GM21723 (cell line): ENCODE data around the gene HIVEP2.

ENCODE experiments used
- ATAC-seq: cut with Tn5 transposase; IDR thresholded peaks from one replicate; pipeline ENCODE4 v1.9.1; 2021; ENCODE audit warnings: mild to moderate bottlenecking, moderate library complexity; ENCODE audit not compliant: unreplicated experiment

HIVEP2 gene

DNA sequence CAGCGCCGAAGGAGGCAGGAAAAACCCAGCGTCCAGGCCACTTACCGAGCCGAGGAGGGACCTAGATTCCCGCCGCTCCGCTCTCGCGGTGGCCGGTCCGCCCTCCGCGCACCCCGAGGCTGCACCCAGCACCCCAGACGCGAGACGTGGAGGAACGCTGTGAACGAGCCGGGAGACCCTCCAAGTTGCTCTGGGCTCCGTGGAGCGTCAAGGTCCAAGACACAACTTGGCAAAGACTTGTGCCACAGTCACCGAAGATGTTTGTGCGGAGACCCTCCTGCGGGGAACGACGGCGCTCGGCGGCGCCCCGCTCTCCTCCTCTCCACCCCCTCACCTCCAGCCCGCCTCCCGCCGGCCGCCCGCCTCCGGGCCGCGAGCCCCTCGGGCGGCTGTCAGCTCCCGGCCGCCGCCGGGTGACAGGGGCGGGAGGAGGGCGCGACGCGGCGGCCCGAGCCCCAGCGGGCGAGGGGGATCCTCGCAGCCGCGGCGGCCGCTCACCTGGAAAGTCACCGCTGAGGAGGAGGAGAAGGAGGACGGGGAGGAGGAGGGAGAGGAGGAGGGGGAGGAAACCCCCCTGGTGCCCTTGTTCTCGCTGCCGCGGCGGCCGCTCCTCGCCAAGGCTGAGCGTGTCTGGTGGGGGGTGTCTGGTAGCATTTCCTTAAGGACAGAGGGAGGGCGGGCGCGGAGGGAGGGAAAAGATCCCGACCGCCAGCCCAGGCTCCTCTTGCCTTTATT lies 637 bp upstream of the HIVEP2 start:
- ATAC-seq, result peak; percentile 10

- peak; percentile 4 for ATAC-seq
Measured at GRCh38 chr6:142944124-142945048, 590 bp downstream of the HIVEP2 start.

DNA sequence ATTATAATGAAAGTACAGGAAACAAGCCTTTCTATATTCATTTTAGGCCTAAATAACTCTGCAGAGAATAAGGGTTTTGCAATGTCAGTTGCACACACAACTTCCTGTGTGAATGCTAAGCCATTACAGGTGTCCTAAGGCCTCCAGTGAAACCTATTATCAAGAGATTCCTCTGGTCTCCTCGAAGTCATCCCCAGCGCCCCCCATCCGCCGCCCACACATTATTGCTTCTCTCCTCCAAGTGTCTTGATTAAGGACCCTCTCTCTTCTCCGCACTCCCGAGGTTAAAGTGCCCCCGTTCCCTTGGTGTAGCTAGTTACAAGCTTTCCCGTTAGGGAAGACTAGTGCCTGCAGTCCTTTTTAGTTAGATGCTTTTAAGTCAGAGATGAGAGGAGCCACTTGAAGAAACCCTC lies 1.3 kb downstream of the HIVEP2 start:
- no peak for ATAC-seq

DNA sequence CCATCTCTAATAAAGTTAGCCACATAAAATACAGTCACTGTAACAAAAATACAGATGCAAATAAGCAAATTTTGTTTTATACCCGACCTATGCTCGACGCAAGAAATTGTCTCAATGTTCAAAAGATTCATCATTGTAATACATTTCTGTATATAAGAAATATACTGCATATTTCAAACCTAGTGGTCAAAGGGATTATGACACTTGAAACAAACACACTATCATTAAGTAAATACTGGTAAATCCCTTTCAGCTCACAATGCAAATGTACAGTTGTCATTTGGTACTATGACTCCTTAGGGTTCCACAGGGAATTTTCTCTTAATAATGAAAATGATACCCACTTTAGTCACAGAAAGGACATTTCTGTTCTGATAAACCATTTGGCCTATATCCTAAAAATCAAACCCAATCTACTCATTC lies 2.2 kb downstream of the HIVEP2 start:
- ATAC-seq, result no peak

- no peak for ATAC-seq
Measured at GRCh38 chr6:142942238-142942637, 2.7 kb downstream of the HIVEP2 start.

DNA sequence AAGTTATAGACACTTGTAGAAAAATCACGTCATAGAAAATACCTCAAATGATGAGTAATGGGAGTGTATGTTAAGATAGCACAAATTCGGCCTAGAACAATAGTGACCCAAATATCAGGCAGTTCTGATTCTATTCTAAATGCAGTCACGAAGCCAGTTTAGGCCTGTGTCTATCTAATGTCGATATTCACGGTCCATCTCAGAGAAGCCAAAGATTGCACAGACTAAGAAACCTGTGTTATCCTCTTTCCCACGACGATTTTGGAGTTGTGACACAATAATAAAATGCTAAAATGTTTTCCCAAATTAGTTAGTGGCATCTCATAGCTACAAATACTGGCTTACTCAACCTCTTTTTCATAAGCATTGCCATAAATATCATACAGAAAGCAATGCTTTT lies 4.0 kb downstream of the HIVEP2 start:
- no peak for ATAC-seq

- ATAC-seq, result no peak
Measured at GRCh38 chr6:142940487-142940886, 4.5 kb downstream of the HIVEP2 start.

- ATAC-seq, result no peak
Measured at GRCh38 chr6:142938510-142938909, 6.5 kb downstream of the HIVEP2 start.

GRCh38 chr6:142937986-142938385 lies 7.0 kb downstream of the HIVEP2 start:
- ATAC-seq, result no peak

- ATAC-seq, result peak; percentile 53
Measured at GRCh38 chr6:142935553-142936517, 9.1 kb downstream of the HIVEP2 start.

GRCh38 chr6:142934599-142934998 lies 10.4 kb downstream of the HIVEP2 start:
- ATAC-seq, result no peak

- no peak for ATAC-seq
Measured at GRCh38 chr6:142934106-142934505, 10.9 kb downstream of the HIVEP2 start.

- no peak for ATAC-seq
Measured at GRCh38 chr6:142933701-142934100, 11.3 kb downstream of the HIVEP2 start.

GRCh38 chr6:142932889-142933288 lies 12.1 kb downstream of the HIVEP2 start:
- ATAC-seq, result peak; percentile 48

DNA sequence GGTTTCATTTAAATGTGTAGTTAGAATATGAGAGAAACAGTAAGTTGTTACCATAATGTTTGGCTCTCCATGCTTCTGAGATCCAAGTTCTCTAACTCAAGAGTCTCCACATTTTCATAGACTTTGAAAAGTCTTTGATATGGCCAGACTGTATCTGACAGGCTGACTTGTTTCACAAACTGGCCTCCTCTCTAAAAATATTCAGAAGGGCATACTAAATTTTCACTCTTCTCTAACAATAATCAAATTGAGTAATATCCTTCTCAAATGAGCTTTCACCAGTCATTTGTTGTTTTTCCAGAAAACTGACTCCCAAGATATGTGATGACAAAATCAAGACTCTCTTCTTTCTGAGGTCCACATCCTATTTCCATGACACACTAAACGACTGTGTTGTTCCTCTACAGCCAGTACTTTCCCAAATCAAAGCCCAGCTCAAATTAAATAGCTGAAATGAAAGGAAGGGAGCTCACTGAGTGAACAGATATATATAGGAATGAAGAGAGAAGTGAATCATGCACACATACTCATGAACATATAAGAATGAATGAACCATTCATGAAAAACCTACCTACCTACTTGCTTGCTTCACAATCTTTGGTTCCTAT lies 15.1 kb downstream of the HIVEP2 start:
- no peak for ATAC-seq

- no peak for ATAC-seq
Measured at GRCh38 chr6:142927904-142928303, 17.1 kb downstream of the HIVEP2 start.

- no peak for ATAC-seq
Measured at GRCh38 chr6:142927271-142927580, 17.8 kb downstream of the HIVEP2 start.

DNA sequence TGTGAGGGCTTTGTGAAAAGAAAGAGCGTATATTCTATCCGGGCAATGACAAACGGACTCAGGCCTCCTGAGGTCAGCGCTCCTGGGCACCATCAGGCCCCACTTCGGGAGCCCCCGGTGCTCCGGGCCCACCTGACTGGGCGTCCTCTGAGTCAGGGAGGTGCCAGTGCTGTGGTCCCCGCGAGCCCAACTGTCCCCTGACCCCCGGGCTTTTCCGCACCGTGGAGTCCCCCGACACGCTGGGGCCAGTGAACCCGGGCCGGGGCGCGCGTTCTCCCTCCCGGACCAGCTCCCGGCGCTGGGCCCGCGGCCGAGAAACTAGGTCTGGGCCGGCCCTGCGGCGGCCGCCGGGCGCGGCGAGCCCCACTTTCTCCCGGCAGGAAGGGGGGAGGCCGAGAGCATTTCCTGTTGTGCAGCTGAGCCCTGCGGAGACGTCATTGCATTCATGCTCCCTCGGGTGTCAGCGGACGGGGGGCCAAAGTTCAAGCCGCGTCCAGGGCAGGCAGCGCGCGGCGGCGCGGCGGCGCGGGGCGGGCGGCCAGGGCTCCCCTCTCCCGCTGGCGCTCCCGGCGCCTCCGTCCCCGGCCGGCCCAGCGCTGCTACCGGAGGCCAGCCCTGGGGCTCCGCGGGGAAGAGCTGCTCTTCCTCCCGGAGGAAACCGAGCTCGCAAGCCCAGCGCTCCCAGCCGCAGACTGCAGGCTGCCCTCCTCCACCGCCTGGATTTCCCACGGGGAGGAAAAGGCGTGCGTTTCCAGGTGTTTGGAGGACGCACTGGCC lies 18.3 kb downstream of the HIVEP2 start:
- peak; percentile 92 for ATAC-seq

DNA sequence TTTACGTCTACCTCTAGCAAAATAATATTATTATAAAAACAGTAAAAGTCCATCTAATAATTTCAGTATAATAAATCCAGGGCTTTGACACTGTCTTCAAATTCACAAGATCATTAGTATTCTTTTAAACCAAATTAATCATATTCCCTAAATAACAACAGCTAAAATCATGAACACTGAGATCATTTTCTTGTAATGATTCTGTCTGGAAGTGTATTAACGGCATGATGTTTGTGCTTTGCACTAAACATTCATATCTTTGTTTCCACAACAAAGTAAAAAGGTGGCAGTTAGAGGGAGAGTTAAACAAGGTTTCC lies 18.8 kb downstream of the HIVEP2 start:
- no peak for ATAC-seq

DNA sequence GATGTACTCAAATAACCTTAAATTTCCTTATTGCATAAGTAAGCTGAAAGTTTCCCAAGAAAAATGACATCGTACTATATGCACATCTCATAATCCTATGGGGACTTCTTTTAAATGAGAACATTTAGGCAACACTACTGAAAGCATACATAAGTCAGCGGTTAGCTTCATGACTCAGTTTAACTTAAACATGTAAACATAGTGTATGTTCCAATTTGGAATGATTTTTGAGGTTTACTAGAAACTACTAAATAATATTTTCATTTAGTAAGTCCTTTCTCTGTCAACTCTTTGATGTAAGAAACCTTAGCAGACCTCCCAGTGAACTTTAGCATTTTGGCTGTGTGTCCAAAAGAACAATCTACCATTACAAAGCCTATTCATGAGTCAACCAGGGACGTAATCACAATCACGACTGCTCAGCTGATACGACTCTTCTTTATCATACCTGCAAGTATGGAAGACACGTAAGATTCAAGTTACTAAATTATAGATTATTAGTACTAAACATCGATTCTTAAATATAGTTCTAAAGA lies 19.3 kb downstream of the HIVEP2 start:
- no peak for ATAC-seq
